Ammon's horn (tissue), 1 donor: ENCODE data around the gene HOXA13.

Source experiments
- DNase-seq: peaks from one replicate; pipeline ENCODE4 v3.0.0-alpha.2; 2016; ENCODE audit warnings: low spot score

HOXA13 gene

DNA sequence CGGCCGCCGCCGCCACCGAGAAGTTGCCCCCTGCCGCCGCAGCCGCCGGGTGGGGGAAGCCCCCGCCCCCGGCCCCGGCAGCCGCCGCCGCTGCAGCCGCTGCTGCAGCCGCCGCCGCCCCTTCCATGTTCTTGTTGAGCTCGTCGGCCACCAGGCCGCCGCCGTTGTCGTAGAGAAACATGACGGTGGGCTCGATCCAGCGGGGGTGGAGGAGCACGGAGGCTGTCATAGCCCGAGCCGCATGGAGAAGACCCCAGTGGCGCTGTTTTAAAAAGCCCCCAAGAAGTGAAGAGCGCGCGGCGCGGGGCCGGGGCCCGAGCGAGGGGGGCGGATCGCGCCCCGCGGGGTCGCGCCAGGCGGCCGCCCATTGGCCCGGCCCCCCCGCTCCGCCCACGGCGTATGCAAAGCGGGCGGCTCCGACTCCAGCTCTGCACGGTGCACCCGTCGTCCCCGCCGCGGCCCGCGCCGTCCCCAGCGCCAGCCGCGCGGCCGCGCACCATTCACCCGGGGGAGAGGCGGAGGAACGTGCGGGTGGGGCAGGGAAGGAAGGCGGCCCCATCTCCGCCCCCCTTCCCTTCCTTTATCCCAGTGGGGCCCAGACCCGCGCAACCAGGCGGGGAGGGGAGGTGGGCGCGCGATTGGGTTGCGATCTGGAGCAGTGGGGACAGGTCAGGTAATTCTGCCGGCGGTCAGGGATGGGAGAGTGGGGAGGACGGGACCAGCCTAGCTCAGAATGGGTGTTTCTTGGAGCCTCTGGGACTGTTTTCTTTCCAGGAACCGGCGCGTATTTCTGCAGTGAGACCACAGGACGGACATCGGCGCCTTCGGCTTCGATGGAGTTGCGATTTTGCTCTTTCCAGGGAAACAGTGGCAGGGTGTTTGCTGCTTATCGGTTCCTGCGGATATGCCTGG, at the start of gene HOXA13:
Gene HOXA13 (minus strand): TSS at position 243 of the 912 bp plus-strand sequence. CDS start 14 bp downstream, at position 229.
- no peak for DNase-seq

- no peak for DNase-seq
Observed at GRCh38 chr7:27248911-27249723, 49.2 kb upstream of the HOXA13 start.

- DNase-seq: no peak
Observed at GRCh38 chr7:27248427-27248806, 48.5 kb upstream of the HOXA13 start.

GRCh38 chr7:27247452-27248426, 47.8 kb upstream of the HOXA13 start:
- no peak for DNase-seq

GRCh38 chr7:27247000-27247399, 47.1 kb upstream of the HOXA13 start:
- DNase-seq: no peak

- DNase-seq: no peak
Observed at GRCh38 chr7:27245798-27246691, 46.2 kb upstream of the HOXA13 start.

DNA sequence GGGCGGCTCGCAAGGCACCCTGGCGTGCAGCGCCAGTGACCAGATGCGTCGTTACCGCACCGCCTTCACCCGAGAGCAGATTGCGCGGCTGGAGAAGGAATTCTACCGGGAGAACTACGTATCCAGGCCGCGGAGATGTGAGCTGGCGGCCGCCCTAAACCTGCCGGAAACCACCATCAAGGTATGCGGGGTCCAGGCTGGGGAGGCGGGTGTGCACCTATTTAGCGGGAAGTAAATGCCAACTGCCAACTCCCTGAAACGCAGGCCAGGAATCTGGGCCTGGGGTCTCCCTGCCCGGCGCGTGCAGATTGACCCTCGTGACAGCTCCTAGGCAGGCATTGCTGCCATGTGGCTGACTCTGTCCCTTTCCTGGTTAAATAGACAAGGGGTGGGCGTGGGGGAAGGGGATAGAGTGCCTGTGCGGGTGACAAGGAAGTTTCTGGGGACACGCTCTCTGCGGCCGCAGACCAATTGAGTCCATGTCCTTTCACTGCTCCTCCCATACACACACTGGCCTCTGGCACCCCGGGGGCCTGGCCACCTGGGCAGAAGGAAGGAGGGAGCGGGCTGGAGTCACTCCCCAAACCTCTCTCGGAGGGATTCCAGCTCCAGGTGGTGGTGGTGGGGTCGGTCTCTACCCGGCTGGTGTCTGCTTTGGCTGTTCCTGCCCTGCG, 45.4 kb upstream of the HOXA13 start:
- no peak for DNase-seq

GRCh38 chr7:27244488-27245123, 44.7 kb upstream of the HOXA13 start:
- DNase-seq: no peak

DNA sequence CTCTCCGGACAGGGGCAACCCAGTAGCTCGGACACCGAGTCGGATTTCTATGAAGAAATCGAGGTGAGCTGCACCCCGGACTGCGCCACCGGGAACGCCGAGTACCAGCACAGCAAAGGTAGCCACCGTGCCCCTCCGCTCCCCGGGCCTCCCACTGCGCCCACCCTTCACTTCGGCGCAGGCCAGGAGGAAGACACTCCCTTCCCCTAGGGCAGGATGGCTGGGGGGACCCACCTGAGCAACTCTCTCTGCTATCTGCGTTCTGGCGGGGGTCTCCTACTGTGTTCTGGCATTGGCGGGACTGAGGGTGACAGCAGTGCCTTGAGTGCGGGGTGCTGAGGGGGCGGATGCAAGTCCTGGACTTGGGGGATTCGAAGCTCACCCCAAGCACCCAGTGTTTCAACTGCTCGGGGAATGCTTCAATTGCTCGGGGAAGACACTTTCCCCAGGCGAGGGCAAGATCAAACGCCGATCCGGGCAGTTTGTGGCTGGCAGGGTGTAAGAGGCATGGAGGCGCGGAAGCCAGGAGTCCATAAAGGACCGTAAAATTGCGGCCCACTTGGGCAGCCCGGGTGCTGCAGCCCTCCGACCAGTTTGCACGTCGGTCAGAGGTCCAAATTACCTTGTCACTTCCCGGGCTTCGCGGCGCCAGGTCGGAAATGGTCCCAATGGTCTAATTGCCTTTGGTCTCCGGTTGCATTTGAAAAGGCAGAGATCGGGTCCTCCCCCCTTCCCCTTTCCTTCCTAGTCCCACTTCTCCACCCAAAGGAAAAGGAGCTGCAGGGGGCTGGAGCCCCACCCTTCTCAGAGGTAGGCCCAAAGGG, 43.7 kb upstream of the HOXA13 start:
- DNase-seq: no peak

- no peak for DNase-seq
Observed at GRCh38 chr7:27242555-27243339, 42.9 kb upstream of the HOXA13 start, which contains the start of gene EVX1. Gene EVX1, plus strand, starts transcription at chr7:27242802. Its CDS starts 229 bp downstream, at chr7:27243031.

GRCh38 chr7:27242154-27242553, 42.3 kb upstream of the HOXA13 start:
- DNase-seq: no peak

DNA sequence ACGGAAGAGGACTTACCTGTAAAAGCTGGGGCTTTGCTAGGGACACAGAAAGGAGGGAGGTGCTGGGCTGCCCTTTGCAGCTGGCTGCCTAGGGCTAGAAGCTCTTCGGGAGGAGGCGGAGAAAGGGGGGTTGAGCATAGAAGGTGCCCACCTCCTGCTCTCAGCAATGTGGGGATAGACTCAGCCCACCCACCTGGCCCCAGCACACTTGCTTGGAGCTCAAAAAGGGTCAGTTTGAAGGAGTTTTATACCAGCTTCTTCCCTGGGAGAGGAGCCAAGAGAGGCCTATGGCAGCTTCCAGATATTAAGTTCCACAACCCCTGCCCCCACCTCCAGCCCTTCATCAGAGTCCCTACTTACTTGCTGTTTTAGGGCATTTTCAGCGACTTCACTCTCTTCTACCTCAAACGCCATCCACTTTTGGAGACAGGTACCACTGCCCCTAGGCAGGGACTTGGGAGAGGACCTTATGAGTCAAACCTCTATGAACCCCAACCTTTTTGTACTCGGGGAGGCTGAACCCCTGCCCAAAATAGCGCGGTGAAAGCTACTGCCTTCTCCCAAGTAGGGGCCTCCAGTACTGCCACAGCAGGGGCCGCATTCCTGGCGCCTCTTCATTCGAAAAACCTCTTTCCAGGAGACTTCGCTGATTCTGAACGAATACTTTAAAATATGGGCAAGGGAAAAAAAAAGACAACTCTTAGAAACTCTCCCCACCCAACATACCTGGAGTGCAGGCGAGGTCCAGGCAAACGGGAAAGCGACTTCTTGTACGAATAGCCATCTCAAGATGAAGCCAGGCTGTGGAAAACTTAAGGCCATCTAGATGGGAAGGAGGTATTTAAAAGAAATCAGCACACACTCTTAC, 41.5 kb upstream of the HOXA13 start:
- DNase-seq: no peak

DNA sequence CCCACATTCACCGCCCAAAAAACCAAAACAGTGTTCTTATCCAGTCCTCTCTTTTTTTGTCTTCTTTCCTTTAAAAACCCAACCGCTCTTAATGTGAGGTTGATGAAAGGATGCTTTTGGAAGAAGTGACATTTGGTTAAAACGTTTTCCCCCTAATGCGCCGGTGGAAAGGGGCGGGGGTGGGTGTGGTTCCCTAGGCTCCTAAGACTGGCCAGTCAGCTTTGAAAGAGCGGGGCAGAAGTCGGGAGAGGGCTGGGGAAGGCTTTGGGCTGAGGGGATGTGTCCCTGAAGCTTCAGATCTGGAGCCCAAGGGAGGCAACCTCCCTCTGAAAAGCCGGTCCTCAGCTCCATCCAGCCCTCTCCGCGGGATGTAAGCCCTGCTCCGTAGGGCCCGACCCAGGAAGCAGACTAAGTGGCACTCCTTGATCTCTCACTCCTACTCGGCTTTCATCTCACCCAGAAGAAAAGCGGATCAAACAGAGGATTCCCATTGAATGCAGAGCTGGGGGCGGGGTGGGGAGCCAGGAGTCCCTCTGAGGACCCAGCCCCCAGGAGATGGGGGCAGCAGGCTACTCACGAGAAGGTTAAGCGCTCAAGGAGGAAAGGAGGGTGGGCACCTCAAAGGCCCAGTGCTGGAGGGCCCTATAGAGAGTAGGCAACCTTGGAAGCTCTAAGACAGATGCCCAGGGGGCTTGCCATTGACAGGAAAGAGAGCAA, 40.3 kb upstream of the HOXA13 start:
- no peak for DNase-seq

DNA sequence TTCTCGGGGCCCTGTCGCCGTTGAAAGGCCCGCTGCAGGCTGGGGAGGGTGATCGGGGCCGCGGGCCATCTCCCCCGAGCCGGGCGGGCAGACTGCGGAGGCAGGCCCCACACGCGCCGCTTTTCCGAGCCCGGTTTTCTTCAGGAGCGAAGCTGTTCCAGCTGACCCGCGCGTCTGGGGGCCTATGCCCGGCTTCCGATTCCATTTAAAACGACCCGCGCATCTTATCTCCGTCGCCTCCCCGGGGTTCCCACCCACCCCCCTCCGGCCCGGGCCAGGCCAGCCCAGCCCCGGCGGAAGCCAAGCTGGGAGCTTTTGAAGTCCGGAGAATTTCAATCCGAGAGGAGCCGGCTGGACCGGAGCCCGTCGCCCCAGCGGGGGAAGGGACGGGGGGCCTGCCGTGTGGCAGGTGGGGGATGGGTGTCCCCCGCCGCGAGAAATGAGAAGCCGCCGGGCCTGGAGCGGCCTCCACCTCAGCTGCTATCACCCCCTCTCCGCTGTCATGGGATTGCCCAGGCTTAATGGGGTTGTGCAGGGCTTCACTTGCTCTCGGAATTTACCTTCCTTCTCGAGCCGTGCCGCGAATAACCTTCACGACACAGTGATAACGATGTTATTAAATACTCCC, 39.6 kb upstream of the HOXA13 start:
- no peak for DNase-seq

DNA sequence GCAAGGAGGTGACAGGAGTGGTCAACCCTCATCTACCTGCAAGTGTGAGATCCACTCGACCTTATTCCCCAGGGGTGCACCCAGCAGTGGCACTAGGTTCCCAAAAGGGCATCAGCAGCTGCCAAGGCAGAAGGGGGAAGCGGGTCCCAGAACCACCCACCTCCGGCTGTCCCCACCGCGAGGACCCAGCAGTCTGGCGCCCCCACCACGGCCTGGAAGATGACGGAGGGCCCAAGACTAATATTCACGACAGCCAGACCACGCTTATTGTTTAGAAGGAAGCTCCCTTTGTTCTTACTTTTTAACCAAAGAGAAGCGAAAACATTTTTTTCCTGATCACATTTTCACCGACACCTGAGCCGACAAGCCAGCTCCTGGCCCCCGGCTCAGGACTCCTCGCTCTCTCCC, 39.1 kb upstream of the HOXA13 start:
- DNase-seq: no peak
